K562 (cell line): ENCODE results near the gene TBC1D7. TPM values are rescaled to one million over a fixed set of nuclear protein-coding genes. Genes with fewer than 3 reads are reported as not detected.

Experiments used
- BCL6 ChIP-seq: fragments of 250-450 bp; sonication (Bioruptor Pico); IDR thresholded peaks from 2 replicates; pipeline ENCODE4 v1.4.0; 2020
- CBX1 ChIP-seq: sonication (generic); IDR thresholded peaks from 2 replicates; pipeline ENCODE4 v1.6.1; 2016; ENCODE audit warnings: antibody characterized with exemption, low read depth, mild to moderate bottlenecking
- FUS ChIP-seq: fragments of 200-400 bp; formaldehyde crosslinking; optimal IDR thresholded peaks from 2 replicates; pipeline ENCODE3; 2017; ENCODE audit warnings: low read depth, low read length
- GABPB2 ChIP-seq: fragments of 250-450 bp; sonication (Bioruptor Pico); conservative IDR thresholded peaks from 2 replicates; pipeline ENCODE4 v1.5.1; 2021; ENCODE audit warnings: mild to moderate bottlenecking
- HNRNPLL ChIP-seq: fragments of 200-400 bp; formaldehyde crosslinking; IDR thresholded peaks from 2 replicates; pipeline ENCODE4 v1.6.1; 2017; ENCODE audit warnings: low read length, low read depth, mild to moderate bottlenecking; ENCODE audit not compliant: poor library complexity, severe bottlenecking
- KLF13 ChIP-seq: fragments of 450-650 bp; IDR thresholded peaks from 2 replicates; pipeline ENCODE4 v1.6.1; 2016; ENCODE audit warnings: missing genetic modification characterization, low read depth, mild to moderate bottlenecking, missing compliant biosample characterization, moderate library complexity, borderline replicate concordance
- NR2F6 ChIP-seq: fragments of 450-650 bp; formaldehyde crosslinking; IDR thresholded peaks from 2 replicates; pipeline ENCODE4 v1.4.0; 2020; ENCODE audit warnings: mild to moderate bottlenecking
- NR4A1 ChIP-seq, 2 experiments: fragments of 250-450 bp in 1 of 2; fragments of 450-650 bp in 1 of 2; sonication (Bioruptor Pico) in 1 of 2; IDR thresholded peaks; 2 replicates each; pipeline versions ENCODE4 v1.4.0 to v1.6.1; 2016 to 2020; ENCODE audit warnings: mild to moderate bottlenecking in 2 of 2, missing compliant biosample characterization in 1 of 2, missing genetic modification characterization in 1 of 2, moderate library complexity in 1 of 2
- PHB ChIP-seq: fragments of 250-450 bp; sonication (Bioruptor Pico); IDR thresholded peaks from 2 replicates; pipeline ENCODE4 v1.5.0; 2021
- POLR2G ChIP-seq: fragments of 200-400 bp; formaldehyde crosslinking; IDR thresholded peaks from 2 replicates; pipeline ENCODE4 v1.6.1; 2017; ENCODE audit warnings: low read depth, mild to moderate bottlenecking, antibody characterized with exemption, low read length, moderate library complexity
- SIRT6 ChIP-seq: IDR thresholded peaks from one replicate; pipeline ENCODE4 v1.6.1; 2012; ENCODE audit warnings: low read depth, mild to moderate bottlenecking, control low read depth, inconsistent platforms, low read length, moderate library complexity
- ZBTB17 ChIP-seq: fragments of 450-650 bp; formaldehyde crosslinking; IDR thresholded peaks from 2 replicates; pipeline ENCODE4 v1.4.0; 2020; ENCODE audit warnings: mild to moderate bottlenecking
- ZNF3 ChIP-seq: fragments of 250-450 bp; sonication (Bioruptor Pico); IDR thresholded peaks from 2 replicates; pipeline ENCODE4 v1.5.0; 2021; ENCODE audit warnings: mild to moderate bottlenecking, moderate library complexity
- ZNF311 ChIP-seq: fragments of 250-450 bp; sonication (Bioruptor Pico); IDR thresholded peaks from 2 replicates; pipeline ENCODE4 v1.4.0; 2020; ENCODE audit warnings: mild to moderate bottlenecking, moderate library complexity
- ZNF57 ChIP-seq: fragments of 450-650 bp; formaldehyde crosslinking; IDR thresholded peaks from 2 replicates; pipeline ENCODE4 v1.4.0; 2020; ENCODE audit warnings: mild to moderate bottlenecking, moderate library complexity
- ZNF75A ChIP-seq: fragments of 450-650 bp; formaldehyde crosslinking; IDR thresholded peaks from 2 replicates; pipeline ENCODE4 v1.4.0; 2020; ENCODE audit warnings: mild to moderate bottlenecking
- ZSCAN29 ChIP-seq: fragments of 450-650 bp; IDR thresholded peaks from 2 replicates; pipeline ENCODE4 v1.6.1; 2017
- polyA plus RNA-seq, 8 experiments: library from polyadenylated mRNA; depleted of rRNA in 4 of 8; stranded (reverse) in 5 of 8; unstranded in 3 of 8; fragments of >200 nt; fragmentation: Nextera tagmentation in 2 of 8; fragmentation: Illumina TruSeq in 1 of 8; extraction: Ambion mirVana in 2 of 8; extraction: Trizol in 1 of 8; gene quantifications; 2 replicates each; pipeline versions ENCODE4 v1.2.1 to v1.2.3, GENCODE V29; 2011 to 2014; ENCODE audit warnings: inconsistent platforms in 1 of 8, missing spikeins in 1 of 8
- total RNA-seq, 7 experiments: library from RNA; depleted of rRNA in 6 of 7; stranded (reverse); fragments of >200 nt in 6 of 7; fragmentation: Illumina TruSeq in 2 of 7; extraction: Trizol in 2 of 7; gene quantifications; 2 replicates each; pipeline versions ENCODE4 v1.2.1 to v1.2.3, GENCODE V29; 2011 to 2021; ENCODE audit warnings: low replicate concordance in 1 of 7
- TF ChIP-seq, protein P1 (sequence below): fragments of 250-450 bp; sonication (Bioruptor Pico); IDR thresholded peaks from 2 replicates; pipeline ENCODE4 v1.8.0; 2021; ENCODE audit warnings: borderline replicate concordance, mild to moderate bottlenecking, moderate library complexity; ENCODE audit not compliant: poor library complexity, severe bottlenecking
- TF ChIP-seq, protein P2 (sequence below), 3 experiments: fragments of 200-800 bp in 1 of 3; fragments of 250-450 bp in 1 of 3; fragments of 450-650 bp in 1 of 3; sonication (Bioruptor Pico) in 1 of 3; sonication (Bioruptor generic) in 1 of 3; formaldehyde crosslinking in 1 of 3; IDR thresholded peaks; 2 replicates each; pipeline versions ENCODE4 v1.6.1 to v1.8.0; 2016 to 2022; ENCODE audit warnings: mild to moderate bottlenecking in 2 of 3, missing genetic modification characterization in 2 of 3, missing compliant biosample characterization in 1 of 3, moderate library complexity in 1 of 3
- TF ChIP-seq, protein P3 (sequence below): sonication (generic); formaldehyde crosslinking; IDR thresholded peaks from 2 replicates; pipeline ENCODE4 v1.4.0; 2020; ENCODE audit warnings: mild to moderate bottlenecking, missing genetic modification reagents

Gene TBC1D7
- total and polyA plus RNA-seq, 9 of the 15 experiments (the other 6 are each of a cell fraction or from before 2014, with no cell fraction given), result 49.4 to 107 (median 61.1) TPM

DNA sequence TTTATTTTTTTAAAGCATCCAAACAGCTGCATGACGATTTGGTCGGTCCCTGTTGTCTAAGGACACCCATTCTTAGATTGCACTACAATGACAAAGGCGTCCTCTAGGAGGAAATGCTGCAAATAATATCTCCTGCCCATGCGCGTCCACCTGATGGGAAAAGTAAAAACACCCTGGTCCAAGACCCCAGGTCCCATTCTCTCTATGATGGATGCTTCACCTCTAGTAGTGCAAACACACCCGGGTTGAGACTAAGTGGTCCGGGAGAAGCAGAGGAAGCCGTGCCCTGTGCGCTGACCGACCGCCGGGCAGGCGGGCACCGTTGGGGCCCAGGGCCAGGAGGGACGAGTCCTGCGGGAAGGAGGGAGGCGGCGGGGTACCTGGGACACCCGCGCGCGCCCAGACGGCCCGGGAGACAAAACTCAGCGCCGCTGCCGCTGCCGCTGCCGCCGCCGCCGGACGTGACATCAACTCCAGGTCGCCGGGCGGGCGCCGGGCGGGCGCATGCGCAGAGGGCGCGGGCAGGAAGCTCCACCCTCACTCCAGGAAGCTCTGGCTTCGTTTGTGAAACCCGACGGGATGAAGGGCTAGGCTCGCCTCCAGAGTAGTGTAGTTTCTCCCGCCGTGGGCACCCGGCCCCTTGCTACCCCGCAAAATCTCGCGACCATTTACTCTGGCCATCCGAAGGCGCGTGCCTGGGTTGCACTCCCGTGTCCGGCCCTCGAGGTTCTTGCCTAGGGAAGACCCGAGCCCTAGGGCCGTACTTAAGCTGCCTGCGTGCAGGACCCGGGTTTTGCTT lies at the start of gene TBC1D7 (continued):
- TF ChIP-seq ZBTB17 (CRISPR knock-in tag), result peak; percentile 70; the same call in 1 of the 2 replicates
- no peak for TF ChIP-seq ZNF3 (CRISPR knock-in tag)
- TF ChIP-seq ZNF75A (CRISPR knock-in tag), result no peak
- TF ChIP-seq, protein P1, sequence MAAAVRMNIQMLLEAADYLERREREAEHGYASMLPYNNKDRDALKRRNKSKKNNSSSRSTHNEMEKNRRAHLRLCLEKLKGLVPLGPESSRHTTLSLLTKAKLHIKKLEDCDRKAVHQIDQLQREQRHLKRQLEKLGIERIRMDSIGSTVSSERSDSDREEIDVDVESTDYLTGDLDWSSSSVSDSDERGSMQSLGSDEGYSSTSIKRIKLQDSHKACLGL (CRISPR knock-in tag), result no peak
- TF ChIP-seq SIRT6, result no peak
- no peak for TF ChIP-seq ZNF311 (CRISPR knock-in tag)
- TF ChIP-seq HNRNPLL, result peak; percentile 69
- no peak for TF ChIP-seq BCL6 (CRISPR knock-in tag)
- TF ChIP-seq NR2F6 (CRISPR knock-in tag), result no peak
- peak; percentile 95 for TF ChIP-seq POLR2G
- TF ChIP-seq, protein P2, sequence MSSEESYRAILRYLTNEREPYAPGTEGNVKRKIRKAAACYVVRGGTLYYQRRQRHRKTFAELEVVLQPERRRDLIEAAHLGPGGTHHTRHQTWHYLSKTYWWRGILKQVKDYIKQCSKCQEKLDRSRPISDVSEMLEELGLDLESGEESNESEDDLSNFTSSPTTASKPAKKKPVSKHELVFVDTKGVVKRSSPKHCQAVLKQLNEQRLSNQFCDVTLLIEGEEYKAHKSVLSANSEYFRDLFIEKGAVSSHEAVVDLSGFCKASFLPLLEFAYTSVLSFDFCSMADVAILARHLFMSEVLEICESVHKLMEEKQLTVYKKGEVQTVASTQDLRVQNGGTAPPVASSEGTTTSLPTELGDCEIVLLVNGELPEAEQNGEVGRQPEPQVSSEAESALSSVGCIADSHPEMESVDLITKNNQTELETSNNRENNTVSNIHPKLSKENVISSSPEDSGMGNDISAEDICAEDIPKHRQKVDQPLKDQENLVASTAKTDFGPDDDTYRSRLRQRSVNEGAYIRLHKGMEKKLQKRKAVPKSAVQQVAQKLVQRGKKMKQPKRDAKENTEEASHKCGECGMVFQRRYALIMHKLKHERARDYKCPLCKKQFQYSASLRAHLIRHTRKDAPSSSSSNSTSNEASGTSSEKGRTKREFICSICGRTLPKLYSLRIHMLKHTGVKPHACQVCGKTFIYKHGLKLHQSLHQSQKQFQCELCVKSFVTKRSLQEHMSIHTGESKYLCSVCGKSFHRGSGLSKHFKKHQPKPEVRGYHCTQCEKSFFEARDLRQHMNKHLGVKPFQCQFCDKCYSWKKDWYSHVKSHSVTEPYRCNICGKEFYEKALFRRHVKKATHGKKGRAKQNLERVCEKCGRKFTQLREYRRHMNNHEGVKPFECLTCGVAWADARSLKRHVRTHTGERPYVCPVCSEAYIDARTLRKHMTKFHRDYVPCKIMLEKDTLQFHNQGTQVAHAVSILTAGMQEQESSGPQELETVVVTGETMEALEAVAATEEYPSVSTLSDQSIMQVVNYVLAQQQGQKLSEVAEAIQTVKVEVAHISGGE (CRISPR knock-in tag; IDR thresholded peaks at IDR 0.05), result peak in 1 of 3 experiments; percentile 72; a peak in 2 of 6 replicates
- no peak; the same call in 1 of the 2 replicates for TF ChIP-seq GABPB2
- no peak for TF ChIP-seq ZSCAN29
- no peak for TF ChIP-seq PHB (CRISPR knock-in tag)
- 0 out of 2 replicates have a peak, but pooled peaks have one; percentile 38 for TF ChIP-seq NR4A1 (CRISPR knock-in tag; IDR thresholded peaks at IDR 0.05)
- no peak for TF ChIP-seq NR4A1 (tag; IDR thresholded peaks at IDR 0.05)
- TF ChIP-seq ZNF57, result no peak
- TF ChIP-seq, protein P3, sequence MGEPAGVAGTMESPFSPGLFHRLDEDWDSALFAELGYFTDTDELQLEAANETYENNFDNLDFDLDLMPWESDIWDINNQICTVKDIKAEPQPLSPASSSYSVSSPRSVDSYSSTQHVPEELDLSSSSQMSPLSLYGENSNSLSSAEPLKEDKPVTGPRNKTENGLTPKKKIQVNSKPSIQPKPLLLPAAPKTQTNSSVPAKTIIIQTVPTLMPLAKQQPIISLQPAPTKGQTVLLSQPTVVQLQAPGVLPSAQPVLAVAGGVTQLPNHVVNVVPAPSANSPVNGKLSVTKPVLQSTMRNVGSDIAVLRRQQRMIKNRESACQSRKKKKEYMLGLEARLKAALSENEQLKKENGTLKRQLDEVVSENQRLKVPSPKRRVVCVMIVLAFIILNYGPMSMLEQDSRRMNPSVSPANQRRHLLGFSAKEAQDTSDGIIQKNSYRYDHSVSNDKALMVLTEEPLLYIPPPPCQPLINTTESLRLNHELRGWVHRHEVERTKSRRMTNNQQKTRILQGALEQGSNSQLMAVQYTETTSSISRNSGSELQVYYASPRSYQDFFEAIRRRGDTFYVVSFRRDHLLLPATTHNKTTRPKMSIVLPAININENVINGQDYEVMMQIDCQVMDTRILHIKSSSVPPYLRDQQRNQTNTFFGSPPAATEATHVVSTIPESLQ (CRISPR knock-in tag), result 0 out of 2 replicates have a peak, but pooled peaks have one; percentile 56
- no peak; the same call in none of the 2 replicates for TF ChIP-seq CBX1
- no peak; the same call in 1 of the 2 replicates for TF ChIP-seq KLF13
- TF ChIP-seq FUS, result no peak
